Lower leg skin (tissue), 3 donors: ENCODE measurements around the gene ACIN1.

Experiments used
- CTCF ChIP-seq, 3 donors: fragments of 450-650 bp; IDR thresholded peaks; one replicate each; pipeline ENCODE4 v1.5.1; 2016; ENCODE audit warnings: antibody characterized with exemption in 3 of 3, mild to moderate bottlenecking in 3 of 3, moderate library complexity in 2 of 3
- POLR2A ChIP-seq, 2 donors: fragments of 450-650 bp; IDR thresholded peaks; one replicate each; pipeline ENCODE4 v1.6.1; 2016 to 2017; ENCODE audit warnings: antibody characterized with exemption in 2 of 2, mild to moderate bottlenecking in 1 of 2, moderate library complexity in 1 of 2

- TF ChIP-seq POLR2A (IDR thresholded peaks at IDR 0.05) (no peak), CTCF (IDR thresholded peaks at IDR 0.05) (no peak)
Observed at GRCh38 chr14:23101986-23102625, 7.2 kb upstream of the ACIN1 start.
